GM12878 (cell line): ENCODE results near the gene SLC1A2.

Experiments
- EED ChIP-seq: sonication (generic); IDR thresholded peaks from 2 replicates; pipeline ENCODE4 v1.6.1; 2016; ENCODE audit warnings: antibody characterized with exemption, low read depth
- MXI1 ChIP-seq: fragments of 150-350 bp; IDR thresholded peaks from 2 replicates; pipeline ENCODE4 v1.6.1; 2011; ENCODE audit warnings: low read depth, mild to moderate bottlenecking, inconsistent platforms, low read length, improper control_type of control experiment
- POLR2A ChIP-seq: IDR thresholded peaks from 2 replicates; pipeline ENCODE4 v1.6.1; 2011; ENCODE audit warnings: low read depth, mild to moderate bottlenecking, low read length
- SPI1 ChIP-seq: IDR thresholded peaks from 2 replicates; pipeline ENCODE4 v1.6.1; 2011; ENCODE audit warnings: low read depth, mild to moderate bottlenecking, low read length, moderate library complexity, borderline replicate concordance; ENCODE audit not compliant: insufficient read depth
- STAT3 ChIP-seq: IDR thresholded peaks from 2 replicates; pipeline ENCODE4 v1.6.1; 2011; ENCODE audit warnings: low read depth, low read length, improper control_type of control experiment
- TF ChIP-seq, protein P1 (sequence below), 3 experiments: IDR thresholded peaks in 2 of 3; conservative IDR thresholded peaks in 1 of 3; 2 replicates each; pipeline ENCODE4 v1.5.1; 2011; ENCODE audit warnings: low read depth in 3 of 3, low read length in 3 of 3, mild to moderate bottlenecking in 3 of 3, control low read depth in 2 of 3, moderate library complexity in 2 of 3, inconsistent platforms in 1 of 3, mixed read lengths in 1 of 3; ENCODE audit not compliant: control insufficient read depth in 2 of 3, insufficient read depth in 1 of 3; ENCODE audit errors: extremely low read depth in 1 of 3

DNA sequence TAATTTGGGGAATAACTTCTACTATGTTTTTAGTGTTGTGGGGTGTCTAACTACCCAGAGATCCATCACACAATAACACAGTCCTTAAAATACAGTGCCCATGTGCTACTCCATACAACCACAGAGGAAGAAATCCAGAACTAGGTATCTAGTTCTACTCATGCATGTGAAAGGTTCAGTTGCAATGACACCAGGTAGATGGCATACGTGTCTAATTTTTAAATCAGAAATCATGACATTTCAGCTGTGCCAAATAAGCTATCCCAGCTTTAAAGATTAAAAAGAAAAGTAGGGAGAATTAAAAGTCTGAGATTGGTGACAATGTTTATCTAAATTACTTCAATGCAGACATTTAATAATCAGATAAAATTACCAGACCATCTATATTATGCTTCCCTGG lies 158.2 kb downstream of the SLC1A2 start:
- TF ChIP-seq EED (no peak), MXI1 (no peak), SPI1 (no peak), STAT3 (no peak), POLR2A (no peak)
- TF ChIP-seq, protein P1, sequence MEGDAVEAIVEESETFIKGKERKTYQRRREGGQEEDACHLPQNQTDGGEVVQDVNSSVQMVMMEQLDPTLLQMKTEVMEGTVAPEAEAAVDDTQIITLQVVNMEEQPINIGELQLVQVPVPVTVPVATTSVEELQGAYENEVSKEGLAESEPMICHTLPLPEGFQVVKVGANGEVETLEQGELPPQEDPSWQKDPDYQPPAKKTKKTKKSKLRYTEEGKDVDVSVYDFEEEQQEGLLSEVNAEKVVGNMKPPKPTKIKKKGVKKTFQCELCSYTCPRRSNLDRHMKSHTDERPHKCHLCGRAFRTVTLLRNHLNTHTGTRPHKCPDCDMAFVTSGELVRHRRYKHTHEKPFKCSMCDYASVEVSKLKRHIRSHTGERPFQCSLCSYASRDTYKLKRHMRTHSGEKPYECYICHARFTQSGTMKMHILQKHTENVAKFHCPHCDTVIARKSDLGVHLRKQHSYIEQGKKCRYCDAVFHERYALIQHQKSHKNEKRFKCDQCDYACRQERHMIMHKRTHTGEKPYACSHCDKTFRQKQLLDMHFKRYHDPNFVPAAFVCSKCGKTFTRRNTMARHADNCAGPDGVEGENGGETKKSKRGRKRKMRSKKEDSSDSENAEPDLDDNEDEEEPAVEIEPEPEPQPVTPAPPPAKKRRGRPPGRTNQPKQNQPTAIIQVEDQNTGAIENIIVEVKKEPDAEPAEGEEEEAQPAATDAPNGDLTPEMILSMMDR (IDR thresholded peaks at IDR 0.05 in 2 of 3, conservative IDR thresholded peaks at IDR 0.05 in 1 of 3; ENCODE audit: control insufficient read depth in 2 of 3, extremely low read depth in 1 of 3, insufficient read depth in 1 of 3, low read depth in 3 of 3, low read length in 3 of 3): no peak
